GM12801 (cell line): Measurements from ENCODE around the gene TTC33.

Source experiments
- TF ChIP-seq, protein P1 (sequence below): IDR thresholded peaks from one replicate; pipeline ENCODE4 v1.5.1; 2011; ENCODE audit warnings: control low read depth; ENCODE audit not compliant: insufficient read length; ENCODE audit errors: extremely low read depth

Gene TTC33

DNA sequence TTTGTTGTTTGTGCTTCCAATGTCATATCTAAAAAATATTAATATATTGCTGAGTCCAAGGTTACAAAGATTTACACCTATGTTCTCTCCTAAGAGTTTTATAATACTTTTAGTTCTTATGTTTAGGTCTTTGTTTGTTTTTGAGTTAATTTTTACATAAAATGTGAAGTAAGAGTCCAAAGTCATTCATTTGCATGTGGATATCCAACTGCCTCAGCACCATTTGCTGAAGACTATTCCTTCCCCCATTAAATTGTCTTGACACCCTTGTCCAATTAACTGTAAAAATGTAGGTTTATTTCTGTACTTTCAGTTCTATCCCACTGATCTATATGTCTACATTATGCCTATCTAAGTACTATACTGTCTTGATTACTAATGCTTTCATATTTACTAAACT lies 35.7 kb downstream of the TTC33 start:
- TF ChIP-seq, protein P1, sequence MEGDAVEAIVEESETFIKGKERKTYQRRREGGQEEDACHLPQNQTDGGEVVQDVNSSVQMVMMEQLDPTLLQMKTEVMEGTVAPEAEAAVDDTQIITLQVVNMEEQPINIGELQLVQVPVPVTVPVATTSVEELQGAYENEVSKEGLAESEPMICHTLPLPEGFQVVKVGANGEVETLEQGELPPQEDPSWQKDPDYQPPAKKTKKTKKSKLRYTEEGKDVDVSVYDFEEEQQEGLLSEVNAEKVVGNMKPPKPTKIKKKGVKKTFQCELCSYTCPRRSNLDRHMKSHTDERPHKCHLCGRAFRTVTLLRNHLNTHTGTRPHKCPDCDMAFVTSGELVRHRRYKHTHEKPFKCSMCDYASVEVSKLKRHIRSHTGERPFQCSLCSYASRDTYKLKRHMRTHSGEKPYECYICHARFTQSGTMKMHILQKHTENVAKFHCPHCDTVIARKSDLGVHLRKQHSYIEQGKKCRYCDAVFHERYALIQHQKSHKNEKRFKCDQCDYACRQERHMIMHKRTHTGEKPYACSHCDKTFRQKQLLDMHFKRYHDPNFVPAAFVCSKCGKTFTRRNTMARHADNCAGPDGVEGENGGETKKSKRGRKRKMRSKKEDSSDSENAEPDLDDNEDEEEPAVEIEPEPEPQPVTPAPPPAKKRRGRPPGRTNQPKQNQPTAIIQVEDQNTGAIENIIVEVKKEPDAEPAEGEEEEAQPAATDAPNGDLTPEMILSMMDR: no peak

DNA sequence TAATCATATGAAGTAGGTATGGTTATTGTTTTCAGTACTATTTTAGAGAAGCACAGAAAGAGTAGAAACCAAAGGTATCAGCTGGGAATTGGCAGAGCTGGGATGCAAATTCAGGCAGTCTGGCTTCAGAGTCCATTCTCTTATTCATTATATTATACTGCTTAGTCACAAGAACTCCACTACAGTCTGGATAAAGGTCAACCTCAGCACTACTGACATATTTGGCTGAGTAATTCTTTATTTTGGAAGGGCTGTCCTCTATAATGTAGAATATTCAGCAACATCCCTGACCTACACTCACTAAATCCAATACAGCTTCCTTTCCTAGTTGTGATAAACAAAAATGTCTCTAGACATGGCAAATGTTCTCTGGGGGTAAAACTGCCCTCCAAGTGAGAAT lies 38.5 kb downstream of the TTC33 start:
- TF ChIP-seq, protein P1: no peak

DNA sequence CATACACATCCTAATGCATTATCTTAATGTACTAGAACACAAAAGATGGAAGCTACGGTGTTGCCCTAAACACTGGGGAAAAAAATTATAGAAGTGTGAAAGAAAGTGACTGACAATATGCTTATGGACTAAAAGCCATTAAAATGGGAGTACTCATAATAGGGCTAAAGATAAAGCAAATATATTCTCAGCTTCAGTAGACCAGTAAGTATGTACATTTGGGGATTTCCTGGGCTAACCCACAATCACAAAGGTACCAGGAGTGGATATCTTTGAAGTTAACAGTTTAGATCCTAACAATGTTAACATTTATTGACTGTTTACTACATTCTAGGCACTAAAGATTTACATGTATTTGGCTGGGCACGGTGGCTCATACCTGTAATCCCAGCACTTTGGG lies 39.2 kb downstream of the TTC33 start:
- TF ChIP-seq, protein P1: no peak

DNA sequence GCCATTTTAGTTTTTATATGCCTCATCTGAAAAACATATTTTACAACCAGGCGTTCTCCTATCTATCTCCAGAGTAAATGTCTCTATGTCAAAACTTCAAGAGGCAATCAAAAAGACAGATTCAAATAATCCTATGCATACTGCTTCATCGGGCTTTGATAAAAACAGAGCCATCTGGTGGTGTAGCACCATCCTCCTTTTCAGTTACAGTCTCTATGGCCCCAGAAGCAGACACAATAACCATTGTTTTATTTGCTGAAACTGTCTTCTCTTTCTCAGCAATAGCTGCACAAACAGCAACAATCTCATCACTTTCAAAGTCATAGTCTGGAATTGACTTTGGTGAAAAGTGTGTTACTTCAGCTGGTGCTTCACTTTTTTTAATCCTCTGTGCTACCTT lies 39.8 kb downstream of the TTC33 start:
- TF ChIP-seq, protein P1: no peak

DNA sequence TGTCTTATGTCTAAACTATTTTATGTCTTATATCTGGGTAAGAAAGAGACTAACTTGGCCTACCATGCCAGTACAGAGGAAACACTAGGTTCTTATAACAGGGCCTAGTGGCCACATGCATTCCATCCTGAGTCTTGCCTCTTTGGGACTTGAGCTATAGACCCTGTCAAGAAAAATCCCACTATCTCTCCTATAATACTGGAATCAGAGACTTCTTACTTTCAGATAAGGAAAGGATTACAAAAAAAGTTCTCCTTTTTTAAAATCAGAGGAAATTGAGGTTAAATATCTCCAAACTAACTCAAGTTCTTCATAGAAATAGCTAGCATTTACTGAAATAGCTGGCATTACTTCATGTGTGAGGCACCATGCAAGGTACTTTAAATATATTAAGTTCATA lies 41.8 kb downstream of the TTC33 start:
- TF ChIP-seq, protein P1: no peak

DNA sequence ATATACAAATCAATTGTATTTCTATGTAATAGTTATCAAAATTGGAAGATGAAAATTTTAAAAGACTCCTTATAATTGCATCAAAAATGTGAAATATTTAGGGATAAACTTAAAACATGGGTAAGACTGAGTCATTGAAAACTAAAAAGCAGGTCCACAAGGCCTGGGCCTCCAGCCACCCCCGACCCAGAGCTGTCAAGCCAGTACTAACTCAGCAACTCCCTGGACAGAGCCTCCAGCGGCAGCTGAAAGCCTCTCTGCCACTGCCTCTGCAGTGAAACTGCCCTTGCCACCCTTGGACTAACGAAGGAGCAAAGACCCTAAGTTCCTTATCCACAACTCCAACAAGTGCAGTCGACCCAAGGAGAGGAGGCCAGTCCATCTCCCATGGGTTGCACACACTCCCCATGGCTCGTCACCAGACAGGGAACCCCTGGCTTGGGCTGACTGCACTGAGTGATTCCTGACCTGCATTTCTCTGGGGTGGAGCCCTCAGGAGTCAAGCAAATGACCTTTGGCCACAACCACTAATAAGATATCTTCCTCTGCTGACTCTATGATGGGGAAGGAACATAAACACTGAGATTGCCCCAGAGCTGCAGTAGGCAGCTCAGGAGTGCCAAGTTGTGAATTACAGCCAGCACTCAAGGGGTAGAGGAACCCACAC lies 55.5 kb downstream of the TTC33 start:
- TF ChIP-seq, protein P1: no peak

DNA sequence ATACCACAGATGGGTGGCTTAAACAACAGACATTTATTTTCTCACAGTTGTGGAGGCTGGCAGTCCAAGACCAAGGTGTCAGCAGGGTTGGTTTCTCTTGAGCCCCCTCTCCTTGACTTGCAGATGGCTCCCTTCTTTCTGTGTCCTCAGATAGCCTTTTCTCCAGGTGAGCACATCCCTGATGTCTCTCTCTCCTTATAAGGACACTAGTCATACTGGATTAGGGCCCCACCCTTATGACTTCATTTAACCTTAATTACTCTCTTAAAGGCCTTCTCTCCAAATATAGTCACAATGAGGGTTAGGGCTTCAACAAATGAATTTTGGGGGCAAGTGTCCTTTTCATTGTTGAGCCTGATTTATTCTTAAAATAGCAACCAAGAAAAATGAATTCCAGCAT lies 61.3 kb downstream of the TTC33 start:
- TF ChIP-seq, protein P1: no peak
